ENCODE results near the gene IMMP2L. TPM values are rescaled to one million over a fixed set of nuclear protein-coding genes. Genes with fewer than 3 reads are reported as not detected.

IMMP2L gene
- total and polyA plus RNA-seq, 2 of the 13 experiments (the other 11 are each of a cell fraction or from before 2014, with no cell fraction given), result 7.8 to 16.9 TPM

- TF ChIP-seq ZC3H4 (CRISPR knock-in tag; IDR thresholded peaks at IDR 0.05; ENCODE audit: borderline replicate concordance) (0 out of 2 replicates have a peak, but pooled peaks have one; percentile 54), ZNF703 (CRISPR knock-in tag; IDR thresholded peaks at IDR 0.05; ENCODE audit: borderline replicate concordance) (no peak), HOXA7 (CRISPR knock-in tag; IDR thresholded peaks at IDR 0.05) (no peak), SKI (IDR thresholded peaks at IDR 0.05; ENCODE audit: partially characterized antibody) (peak; percentile 11), RAD21 (CRISPR knock-in tag; IDR thresholded peaks at IDR 0.05) (peak; percentile 64), TGIF2 (CRISPR knock-in tag; IDR thresholded peaks at IDR 0.05) (no peak), RERE (CRISPR knock-in tag; IDR thresholded peaks at IDR 0.05; ENCODE audit: low read depth) (no peak), MED13 (CRISPR knock-in tag; IDR thresholded peaks at IDR 0.05) (peak; percentile 33; the same call in 1 of the 2 replicates), CEBPB (IDR thresholded peaks at IDR 0.05; ENCODE audit: borderline replicate concordance, low read depth, low read length) (no peak), FOXP1 (IDR thresholded peaks at IDR 0.05) (no peak), FOXP1 (CRISPR knock-in tag; IDR thresholded peaks at IDR 0.05) (no peak), WIZ (CRISPR knock-in tag; IDR thresholded peaks at IDR 0.05) (no peak), ZKSCAN5 (CRISPR knock-in tag; IDR thresholded peaks at IDR 0.05) (no peak)
- TF ChIP-seq, protein P1, sequence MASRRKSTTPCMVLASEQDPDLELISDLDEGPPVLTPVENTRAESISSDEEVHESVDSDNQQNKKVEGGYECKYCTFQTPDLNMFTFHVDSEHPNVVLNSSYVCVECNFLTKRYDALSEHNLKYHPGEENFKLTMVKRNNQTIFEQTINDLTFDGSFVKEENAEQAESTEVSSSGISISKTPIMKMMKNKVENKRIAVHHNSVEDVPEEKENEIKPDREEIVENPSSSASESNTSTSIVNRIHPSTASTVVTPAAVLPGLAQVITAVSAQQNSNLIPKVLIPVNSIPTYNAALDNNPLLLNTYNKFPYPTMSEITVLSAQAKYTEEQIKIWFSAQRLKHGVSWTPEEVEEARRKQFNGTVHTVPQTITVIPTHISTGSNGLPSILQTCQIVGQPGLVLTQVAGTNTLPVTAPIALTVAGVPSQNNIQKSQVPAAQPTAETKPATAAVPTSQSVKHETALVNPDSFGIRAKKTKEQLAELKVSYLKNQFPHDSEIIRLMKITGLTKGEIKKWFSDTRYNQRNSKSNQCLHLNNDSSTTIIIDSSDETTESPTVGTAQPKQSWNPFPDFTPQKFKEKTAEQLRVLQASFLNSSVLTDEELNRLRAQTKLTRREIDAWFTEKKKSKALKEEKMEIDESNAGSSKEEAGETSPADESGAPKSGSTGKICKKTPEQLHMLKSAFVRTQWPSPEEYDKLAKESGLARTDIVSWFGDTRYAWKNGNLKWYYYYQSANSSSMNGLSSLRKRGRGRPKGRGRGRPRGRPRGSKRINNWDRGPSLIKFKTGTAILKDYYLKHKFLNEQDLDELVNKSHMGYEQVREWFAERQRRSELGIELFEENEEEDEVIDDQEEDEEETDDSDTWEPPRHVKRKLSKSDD (CRISPR knock-in tag; IDR thresholded peaks at IDR 0.05; ENCODE audit: low read depth), result no peak
- TF ChIP-seq, protein P2, sequence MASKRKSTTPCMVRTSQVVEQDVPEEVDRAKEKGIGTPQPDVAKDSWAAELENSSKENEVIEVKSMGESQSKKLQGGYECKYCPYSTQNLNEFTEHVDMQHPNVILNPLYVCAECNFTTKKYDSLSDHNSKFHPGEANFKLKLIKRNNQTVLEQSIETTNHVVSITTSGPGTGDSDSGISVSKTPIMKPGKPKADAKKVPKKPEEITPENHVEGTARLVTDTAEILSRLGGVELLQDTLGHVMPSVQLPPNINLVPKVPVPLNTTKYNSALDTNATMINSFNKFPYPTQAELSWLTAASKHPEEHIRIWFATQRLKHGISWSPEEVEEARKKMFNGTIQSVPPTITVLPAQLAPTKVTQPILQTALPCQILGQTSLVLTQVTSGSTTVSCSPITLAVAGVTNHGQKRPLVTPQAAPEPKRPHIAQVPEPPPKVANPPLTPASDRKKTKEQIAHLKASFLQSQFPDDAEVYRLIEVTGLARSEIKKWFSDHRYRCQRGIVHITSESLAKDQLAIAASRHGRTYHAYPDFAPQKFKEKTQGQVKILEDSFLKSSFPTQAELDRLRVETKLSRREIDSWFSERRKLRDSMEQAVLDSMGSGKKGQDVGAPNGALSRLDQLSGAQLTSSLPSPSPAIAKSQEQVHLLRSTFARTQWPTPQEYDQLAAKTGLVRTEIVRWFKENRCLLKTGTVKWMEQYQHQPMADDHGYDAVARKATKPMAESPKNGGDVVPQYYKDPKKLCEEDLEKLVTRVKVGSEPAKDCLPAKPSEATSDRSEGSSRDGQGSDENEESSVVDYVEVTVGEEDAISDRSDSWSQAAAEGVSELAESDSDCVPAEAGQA (IDR thresholded peaks at IDR 0.05; ENCODE audit: low read depth), result no peak
- TF ChIP-seq, protein P2 (CRISPR knock-in tag; IDR thresholded peaks at IDR 0.05; ENCODE audit: borderline replicate concordance), result no peak; the same call in 1 of the 2 replicates
These were observed at the start of gene IMMP2L (continued) for GRCh38 chr7:111561904-111562732.

Data from HepG2 (cell line).